Progenitor cell of endocrine pancreas (in vitro differentiated cells): ENCODE measurements around the gene SAMD11. TPM values are rescaled to one million over a fixed set of nuclear protein-coding genes. Genes with fewer than 3 reads are reported as not detected.
"Not testable (repeated sequence)": the region's sequence is repeated elsewhere in the genome, so short reads cannot be mapped to it uniquely, and the experiment has no call there.

Experiments
- DNase-seq: peaks from one replicate; pipeline ENCODE4 v3.0.0; 2021; ENCODE audit warnings: low spot score; ENCODE audit not compliant: unreplicated experiment
- H3K27ac Mint-ChIP-seq: 2 replicates; pipeline ENCODE4 v1.8.0; 2021; ENCODE audit warnings: mild to moderate bottlenecking, moderate library complexity, mixed read lengths
- H3K27me3 Mint-ChIP-seq: 2 replicates; pipeline ENCODE4 v1.8.0; 2021; ENCODE audit warnings: mixed read lengths
- H3K36me3 Mint-ChIP-seq: 2 replicates; pipeline ENCODE4 v1.8.0; 2022; ENCODE audit warnings: mixed read lengths; ENCODE audit not compliant: insufficient read depth
- H3K4me1 Mint-ChIP-seq: 2 replicates; pipeline ENCODE4 v1.8.0; 2021; ENCODE audit warnings: low read depth, mixed read lengths
- H3K4me3 Mint-ChIP-seq: 2 replicates; pipeline ENCODE4 v1.8.0; 2021; ENCODE audit warnings: low read depth, mild to moderate bottlenecking, moderate library complexity, mixed read lengths
- H3K9me3 Mint-ChIP-seq: 2 replicates; pipeline ENCODE4 v1.8.0; 2021; ENCODE audit warnings: low read depth, mixed read lengths
- CTCF ChIP-seq: fragments of 200-600 bp; sonication (generic); IDR thresholded peaks from one replicate; pipeline ENCODE4 v1.5.0; 2021; ENCODE audit warnings: antibody characterized with exemption, mild to moderate bottlenecking; ENCODE audit not compliant: unreplicated experiment
- total RNA-seq: library from RNA; stranded (reverse); gene quantifications from 2 replicates; pipeline ENCODE4 v1.2.1, GENCODE V29; 2021

Gene SAMD11
- total RNA-seq, 1 donor from 2014 or later = 42.9 TPM

- no peak for DNase-seq
- H3K4me3 Mint-ChIP-seq = no peak overlapping the region
These were observed 37.0 kb upstream of the SAMD11 start for GRCh38 chr1:886760-887159.

GRCh38 chr1:888297-888696 lies 35.4 kb upstream of the SAMD11 start:
- H3K4me3 Mint-ChIP-seq = no peak overlapping the region
- no peak for TF ChIP-seq CTCF
- H3K36me3 Mint-ChIP-seq = no peaks in the 10 kb centered on the region
- no peak for DNase-seq
- H3K9me3 Mint-ChIP-seq = peaks cover 3% of the 10 kb centered on the region
- no peaks in the 10 kb centered on the region for H3K4me1 Mint-ChIP-seq
- no peak overlapping the region for H3K27ac Mint-ChIP-seq
- peaks cover 65% of the 10 kb centered on the region for H3K27me3 Mint-ChIP-seq

More at GRCh38 chr1:886760-887159, 37.0 kb upstream of the SAMD11 start:
- no peaks in the 10 kb centered on the region for H3K36me3 Mint-ChIP-seq
- no peak for TF ChIP-seq CTCF
- H3K4me1 Mint-ChIP-seq = no peaks in the 10 kb centered on the region
- peaks cover 74% of the 10 kb centered on the region for H3K27me3 Mint-ChIP-seq
- peaks cover 3% of the 10 kb centered on the region for H3K9me3 Mint-ChIP-seq
- H3K27ac Mint-ChIP-seq = no peak overlapping the region

GRCh38 chr1:889774-890173 lies 33.9 kb upstream of the SAMD11 start:
- not testable (repeated sequence) for H3K36me3 Mint-ChIP-seq, H3K4me3 Mint-ChIP-seq, H3K27ac Mint-ChIP-seq, H3K4me1 Mint-ChIP-seq, DNase-seq, H3K9me3 Mint-ChIP-seq
- H3K27me3 Mint-ChIP-seq = peaks cover 56% of the 10 kb centered on the region

GRCh38 chr1:890234-890633 lies 33.5 kb upstream of the SAMD11 start:
- not testable (repeated sequence) for H3K9me3 Mint-ChIP-seq, H3K27ac Mint-ChIP-seq, DNase-seq, H3K36me3 Mint-ChIP-seq, H3K4me1 Mint-ChIP-seq, H3K4me3 Mint-ChIP-seq
- H3K27me3 Mint-ChIP-seq = peaks cover 54% of the 10 kb centered on the region

- DNase-seq = no peak
- peaks cover 54% of the 10 kb centered on the region for H3K27me3 Mint-ChIP-seq
- no peaks in the 10 kb centered on the region for H3K9me3 Mint-ChIP-seq
- no peak overlapping the region for H3K27ac Mint-ChIP-seq
- no peak for TF ChIP-seq CTCF
- H3K36me3 Mint-ChIP-seq = no peaks in the 10 kb centered on the region
- H3K4me3 Mint-ChIP-seq = no peak overlapping the region
- H3K4me1 Mint-ChIP-seq = peaks cover 1% of the 10 kb centered on the region
These were observed 33.1 kb upstream of the SAMD11 start for GRCh38 chr1:890661-891060.

GRCh38 chr1:897226-897625 lies 26.5 kb upstream of the SAMD11 start:
- TF ChIP-seq CTCF = no peak
- H3K27me3 Mint-ChIP-seq = peaks cover 66% of the 10 kb centered on the region
- no peak overlapping the region for H3K4me3 Mint-ChIP-seq
- H3K4me1 Mint-ChIP-seq = peaks cover 4% of the 10 kb centered on the region
- no peak for DNase-seq
- H3K27ac Mint-ChIP-seq = no peak overlapping the region
- H3K9me3 Mint-ChIP-seq = no peaks in the 10 kb centered on the region
- no peaks in the 10 kb centered on the region for H3K36me3 Mint-ChIP-seq

- H3K36me3 Mint-ChIP-seq, H3K4me1 Mint-ChIP-seq, H3K27ac Mint-ChIP-seq, H3K9me3 Mint-ChIP-seq, DNase-seq, H3K4me3 Mint-ChIP-seq: not testable (repeated sequence)
- peaks cover 66% of the 10 kb centered on the region for H3K27me3 Mint-ChIP-seq
These were observed 25.8 kb upstream of the SAMD11 start for GRCh38 chr1:897951-898350.
